Activated T-helper 1 cell treated with anti-CD3 and anti-CD28 coated beads, Interleukin-12 subunit alpha, Interleukin-12 subunit beta, Interleukin-2, Interleukin-4 antibody, amounts not matched to agents 30 ng/mL and 10 ng/mL and 1 ng/mL, durations not matched to agents 14 hours and 24 hours and 36 hours (primary cell): ENCODE measurements around the gene FARS2. TPM values are rescaled to one million over a fixed set of nuclear protein-coding genes. Genes with fewer than 3 reads are reported as not detected.

ENCODE experiments used
- DNase-seq: peaks from one replicate; pipeline ENCODE4 v3.0.0; 2021; ENCODE audit warnings: low spot score
- H3K27ac Mint-ChIP-seq: one replicate; pipeline ENCODE4 v1.8.0; 2021; ENCODE audit warnings: mild to moderate bottlenecking, mixed read lengths
- H3K27me3 Mint-ChIP-seq: one replicate; pipeline ENCODE4 v1.8.0; 2022; ENCODE audit warnings: mild to moderate bottlenecking, moderate library complexity, mixed read lengths; ENCODE audit not compliant: insufficient read depth
- H3K36me3 Mint-ChIP-seq: one replicate; pipeline ENCODE4 v1.8.0; 2021; ENCODE audit warnings: low read depth, mixed read lengths
- H3K4me1 Mint-ChIP-seq: one replicate; pipeline ENCODE4 v1.8.0; 2021; ENCODE audit warnings: low read depth, mixed read lengths
- H3K4me3 Mint-ChIP-seq: one replicate; pipeline ENCODE4 v1.8.0; 2021; ENCODE audit warnings: mild to moderate bottlenecking, moderate library complexity, mixed read lengths
- H3K9me3 Mint-ChIP-seq: one replicate; pipeline ENCODE4 v1.8.0; 2021; ENCODE audit warnings: mixed read lengths
- intact Hi-C: fragments of 100-400 bp; cut with micrococcal nuclease; formaldehyde crosslinking; loops from one replicate; pipeline ENCODE4 v1.15.1; 2024
- total RNA-seq: library from RNA; stranded (reverse); gene quantifications from 2 replicates; pipeline ENCODE4 v1.2.3, GENCODE V29; 2022

The FARS2 gene
- total RNA-seq, 1 donor from 2014 or later = 23.8 TPM

GRCh38 chr6:5731435-5731834 lies 470.1 kb downstream of the FARS2 start:
- no peak overlapping the region for H3K27ac Mint-ChIP-seq
- no peak overlapping the region for H3K4me3 Mint-ChIP-seq
- DNase-seq = no peak
- no peaks in the 10 kb centered on the region for H3K9me3 Mint-ChIP-seq
- peaks cover 3% of the 10 kb centered on the region for H3K27me3 Mint-ChIP-seq
- no peaks in the 10 kb centered on the region for H3K4me1 Mint-ChIP-seq
- H3K36me3 Mint-ChIP-seq = no peaks in the 10 kb centered on the region
- intact Hi-C loops = no loop called here

DNA sequence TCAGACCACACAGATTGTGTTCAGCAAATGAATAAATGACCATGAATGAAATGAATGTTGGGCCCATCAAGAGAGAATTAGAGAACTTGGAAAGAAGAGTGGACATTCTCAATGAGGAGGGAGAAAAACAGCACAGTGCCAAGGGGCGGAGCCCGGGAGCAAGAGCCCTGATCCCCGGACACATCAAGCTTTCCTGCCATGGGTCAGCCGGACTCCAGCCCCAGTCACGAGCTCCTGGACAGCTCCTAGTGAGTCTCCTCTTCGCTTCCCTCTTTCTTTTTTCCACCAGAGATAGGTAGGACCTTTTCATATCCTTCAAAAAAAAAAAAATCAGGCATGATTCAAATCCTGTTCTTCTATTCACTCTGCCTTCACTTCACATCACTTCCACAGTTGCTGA lies 471.2 kb downstream of the FARS2 start:
- no peaks in the 10 kb centered on the region for H3K9me3 Mint-ChIP-seq
- intact Hi-C loops = no loop called here
- no peaks in the 10 kb centered on the region for H3K4me1 Mint-ChIP-seq
- no peak overlapping the region for H3K4me3 Mint-ChIP-seq
- peaks cover 3% of the 10 kb centered on the region for H3K27me3 Mint-ChIP-seq
- no peaks in the 10 kb centered on the region for H3K36me3 Mint-ChIP-seq
- DNase-seq = no peak
- no peak overlapping the region for H3K27ac Mint-ChIP-seq

DNA sequence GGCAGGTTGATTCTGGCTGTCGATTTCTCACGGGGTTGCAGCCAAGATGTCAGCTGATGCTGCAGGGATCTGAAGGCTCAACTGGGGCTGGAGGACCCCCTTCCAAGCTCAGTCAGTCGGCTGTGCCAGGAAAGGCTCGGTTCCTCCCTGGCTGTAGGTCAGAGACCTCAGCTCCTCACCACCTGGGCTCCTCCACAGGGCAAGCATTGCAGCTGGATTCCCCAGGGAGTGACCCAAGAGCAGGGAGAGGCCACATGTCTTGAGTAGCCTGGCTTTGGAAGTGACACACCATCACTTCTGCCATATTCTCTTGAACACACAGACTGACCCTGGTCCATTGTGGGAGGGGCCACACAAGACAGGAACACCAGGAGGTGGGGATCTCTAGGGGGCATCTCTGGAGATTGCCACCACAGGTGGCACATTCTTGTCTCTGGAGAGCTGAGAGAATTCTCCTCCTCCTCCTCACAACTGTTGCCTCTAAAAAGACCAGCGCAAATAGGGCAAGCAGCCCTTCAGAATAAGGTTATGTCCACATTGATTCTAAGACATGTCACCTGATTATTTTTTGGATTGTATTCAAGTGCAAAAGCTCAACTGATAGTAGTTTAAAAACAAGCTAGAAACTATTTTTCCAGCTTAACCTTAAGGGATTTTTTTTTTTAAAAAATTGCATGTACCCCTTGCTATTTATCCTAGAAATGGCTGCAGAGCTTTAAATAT lies 474.9 kb downstream of the FARS2 start:
- Mint-ChIP-seq H3K9me3 (no peaks in the 10 kb centered on the region), H3K27ac (no peak overlapping the region), H3K4me1 (no peaks in the 10 kb centered on the region), H3K36me3 (no peaks in the 10 kb centered on the region), H3K27me3 (peaks cover under 1% of the 10 kb centered on the region), H3K4me3 (no peak overlapping the region)
- intact Hi-C loops = no loop called here
- DNase-seq = no peak

- Mint-ChIP-seq H3K36me3 (no peaks in the 10 kb centered on the region), H3K27ac (no peak overlapping the region), H3K4me1 (no peaks in the 10 kb centered on the region), H3K27me3 (no peaks in the 10 kb centered on the region), H3K9me3 (no peaks in the 10 kb centered on the region), H3K4me3 (no peak overlapping the region)
- intact Hi-C loops = no loop called here
- DNase-seq = no peak
Measured at GRCh38 chr6:5737460-5737859, 476.1 kb downstream of the FARS2 start.

- H3K36me3 Mint-ChIP-seq = no peaks in the 10 kb centered on the region
- intact Hi-C loops = no loop called here
- DNase-seq = no peak
- no peaks in the 10 kb centered on the region for H3K4me1 Mint-ChIP-seq
- no peak overlapping the region for H3K27ac Mint-ChIP-seq
- no peaks in the 10 kb centered on the region for H3K9me3 Mint-ChIP-seq
- H3K27me3 Mint-ChIP-seq = no peaks in the 10 kb centered on the region
- no peak overlapping the region for H3K4me3 Mint-ChIP-seq
Measured at GRCh38 chr6:5738211-5738610, 476.9 kb downstream of the FARS2 start.

- no peak for DNase-seq
- Mint-ChIP-seq H3K36me3 (no peaks in the 10 kb centered on the region), H3K9me3 (no peaks in the 10 kb centered on the region), H3K27ac (no peak overlapping the region), H3K4me1 (no peaks in the 10 kb centered on the region), H3K27me3 (no peaks in the 10 kb centered on the region), H3K4me3 (no peak overlapping the region)
- intact Hi-C loops = no loop called here
Measured at GRCh38 chr6:5744497-5744896, 483.2 kb downstream of the FARS2 start.

- no peaks in the 10 kb centered on the region for H3K9me3 Mint-ChIP-seq
- no peak for DNase-seq
- intact Hi-C loops = no loop called here
- no peaks in the 10 kb centered on the region for H3K27me3 Mint-ChIP-seq
- H3K27ac Mint-ChIP-seq = no peak overlapping the region
- no peaks in the 10 kb centered on the region for H3K4me1 Mint-ChIP-seq
- H3K4me3 Mint-ChIP-seq = no peak overlapping the region
- H3K36me3 Mint-ChIP-seq = no peaks in the 10 kb centered on the region
Measured at GRCh38 chr6:5745081-5745480, 483.8 kb downstream of the FARS2 start.

DNA sequence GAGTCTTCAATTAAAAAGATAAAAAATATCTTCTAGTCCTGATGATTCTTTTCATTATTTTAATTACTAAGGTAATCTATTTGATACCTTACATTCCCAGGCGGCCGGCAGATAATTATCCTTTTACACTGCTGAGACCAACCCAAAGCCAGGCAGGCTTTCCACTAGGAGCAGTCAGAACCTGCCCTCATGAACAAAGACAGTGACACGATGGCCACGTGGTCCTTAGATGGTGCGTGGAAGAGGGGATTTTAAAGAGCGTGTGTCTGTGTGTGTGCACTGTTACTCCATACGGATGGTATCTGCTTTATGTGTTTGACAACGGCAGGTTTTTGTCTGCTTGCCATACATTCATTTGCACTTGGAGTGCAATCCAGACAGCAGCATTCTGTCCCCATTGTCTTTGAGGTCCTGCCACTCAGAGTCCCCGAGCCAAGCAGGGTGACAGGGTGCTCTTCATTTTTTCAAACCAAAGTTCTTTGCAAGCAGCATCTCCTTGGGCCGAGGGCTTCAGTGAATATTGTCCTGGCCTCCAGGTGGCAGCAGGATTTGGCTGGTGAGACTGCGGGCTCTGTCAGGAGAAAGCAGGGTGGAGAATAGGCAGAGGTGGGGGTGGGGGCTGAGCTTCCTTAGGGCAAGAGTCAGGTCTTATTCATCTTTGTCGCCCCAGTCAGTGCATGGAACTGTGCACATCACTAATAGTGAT lies 484.9 kb downstream of the FARS2 start:
- H3K4me3 Mint-ChIP-seq = no peak overlapping the region
- H3K36me3 Mint-ChIP-seq = no peaks in the 10 kb centered on the region
- no peaks in the 10 kb centered on the region for H3K27me3 Mint-ChIP-seq
- no peaks in the 10 kb centered on the region for H3K4me1 Mint-ChIP-seq
- no peak overlapping the region for H3K27ac Mint-ChIP-seq
- DNase-seq = no peak
- intact Hi-C loops = no loop called here
- no peaks in the 10 kb centered on the region for H3K9me3 Mint-ChIP-seq

DNA sequence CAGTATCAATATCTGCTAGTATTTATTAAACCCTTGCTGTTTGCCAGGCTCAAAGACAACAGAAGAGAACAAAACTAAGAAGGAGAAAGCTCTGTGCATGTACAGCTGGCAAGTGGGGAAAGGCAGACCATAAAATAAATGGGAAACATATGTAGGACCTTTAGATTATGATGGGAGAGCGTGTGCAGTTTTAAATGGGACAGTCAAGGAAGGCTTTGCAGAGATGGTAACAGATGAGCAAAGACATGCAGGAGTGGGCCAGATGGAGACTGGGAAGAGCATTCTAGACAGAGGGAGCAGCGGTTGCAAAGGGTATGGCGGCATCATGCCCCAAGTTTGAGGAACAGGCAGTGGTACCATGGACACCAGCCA lies 485.4 kb downstream of the FARS2 start:
- DNase-seq = no peak
- Mint-ChIP-seq H3K9me3 (no peaks in the 10 kb centered on the region), H3K27me3 (no peaks in the 10 kb centered on the region), H3K36me3 (no peaks in the 10 kb centered on the region), H3K27ac (no peak overlapping the region), H3K4me1 (no peaks in the 10 kb centered on the region), H3K4me3 (no peak overlapping the region)
- intact Hi-C loops = no loop called here

- Mint-ChIP-seq H3K36me3 (no peaks in the 10 kb centered on the region), H3K4me3 (no peak overlapping the region), H3K9me3 (no peaks in the 10 kb centered on the region), H3K27ac (no peak overlapping the region), H3K27me3 (no peaks in the 10 kb centered on the region), H3K4me1 (no peaks in the 10 kb centered on the region)
- no peak for DNase-seq
- intact Hi-C loops = no loop called here
Measured at GRCh38 chr6:5747379-5747778, 486.1 kb downstream of the FARS2 start.

DNA sequence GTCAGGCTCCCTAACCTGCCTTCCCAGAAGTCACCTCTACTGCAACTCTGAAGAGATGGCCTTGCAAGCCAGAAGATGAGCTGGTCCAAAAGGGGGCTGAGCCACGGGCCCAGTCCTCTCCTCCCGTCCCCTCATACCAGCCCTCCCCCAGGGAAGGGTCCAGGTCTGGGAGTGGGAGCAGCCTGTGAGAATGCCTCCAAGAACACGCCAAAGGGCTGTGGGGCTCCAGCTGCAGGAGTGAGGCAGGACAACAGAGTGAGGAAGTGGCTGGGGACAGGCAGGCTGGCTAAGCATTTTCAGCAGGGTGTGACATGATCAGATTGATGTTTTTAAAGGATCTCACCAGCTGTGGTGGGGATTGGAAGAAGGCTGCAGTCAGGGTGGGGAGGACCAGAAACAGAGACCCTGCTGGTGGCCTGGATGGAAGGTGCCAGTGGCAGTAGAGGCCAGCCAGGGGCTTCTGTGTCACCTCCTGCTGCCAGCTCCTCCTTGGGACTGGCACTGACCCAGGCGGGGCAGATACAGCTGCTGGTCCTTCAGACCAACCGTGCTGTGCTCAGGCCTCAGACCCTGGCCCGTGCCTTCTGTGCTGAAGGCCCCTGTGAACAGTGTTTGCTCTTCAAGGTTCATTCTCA lies 487.8 kb downstream of the FARS2 start:
- H3K36me3 Mint-ChIP-seq = no peaks in the 10 kb centered on the region
- no peaks in the 10 kb centered on the region for H3K4me1 Mint-ChIP-seq
- no peak overlapping the region for H3K4me3 Mint-ChIP-seq
- H3K9me3 Mint-ChIP-seq = peaks cover under 1% of the 10 kb centered on the region
- DNase-seq = no peak
- intact Hi-C loops = no loop called here
- H3K27me3 Mint-ChIP-seq = no peaks in the 10 kb centered on the region
- H3K27ac Mint-ChIP-seq = no peak overlapping the region

DNA sequence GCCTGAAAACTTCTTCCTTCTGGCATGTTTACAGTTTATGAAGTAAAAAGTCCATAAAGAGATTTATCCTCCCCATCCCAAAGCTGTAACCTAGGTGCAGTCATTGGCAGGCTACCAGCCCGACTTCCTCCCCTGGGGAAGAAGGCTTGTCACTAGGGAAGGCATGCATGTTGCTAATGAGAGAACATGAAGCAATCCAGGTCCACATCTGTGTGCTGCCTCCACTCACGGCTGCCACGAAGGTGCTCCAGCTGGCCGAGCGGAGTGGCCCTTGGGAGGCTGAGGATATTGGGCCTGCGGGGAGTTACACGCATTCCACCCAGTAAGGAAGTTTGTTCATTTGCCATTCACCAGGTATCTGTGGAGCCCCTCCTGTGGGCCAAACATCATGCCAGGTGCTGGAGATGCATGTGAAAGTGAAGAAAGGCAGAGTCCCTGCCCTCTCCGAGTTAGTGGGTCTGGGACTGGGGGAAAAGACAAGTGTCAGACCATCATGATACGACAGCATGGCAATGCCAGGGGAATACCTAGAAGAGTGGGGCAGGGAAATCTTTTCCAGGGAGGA lies 488.4 kb downstream of the FARS2 start:
- Mint-ChIP-seq H3K4me1 (no peaks in the 10 kb centered on the region), H3K4me3 (no peak overlapping the region), H3K36me3 (no peaks in the 10 kb centered on the region), H3K27me3 (no peaks in the 10 kb centered on the region), H3K27ac (no peak overlapping the region), H3K9me3 (peaks cover 6% of the 10 kb centered on the region)
- intact Hi-C loops = no loop called here
- no peak for DNase-seq
